Small intestine (tissue), 7 donors: ENCODE data around the gene ZYG11B. TPM values are rescaled to one million over a fixed set of nuclear protein-coding genes. Genes with fewer than 3 reads are reported as not detected.
"Not testable (repeated sequence)": the region's sequence is repeated elsewhere in the genome, so short reads cannot be mapped to it uniquely, and the experiment has no call there.

ENCODE experiments used
- DNase-seq, 2 donors: peaks; one replicate each; pipeline versions ENCODE4 v3.0.0 to v3.0.0-alpha.2; 2013
- FAIRE-seq: peaks from 2 replicates; lab custom pipeline; 2012; peaks lifted over from hg19 to GRCh38; lab: Jason Lieb, UNC
- H3K27ac ChIP-seq, 3 donors: one replicate each; pipeline ENCODE4 v1.5.1; 2013; ENCODE audit warnings: low read length in 2 of 3, mild to moderate bottlenecking in 2 of 3, control low read depth in 1 of 3, inconsistent platforms in 1 of 3, low read depth in 1 of 3, moderate library complexity in 1 of 3
- H3K27me3 ChIP-seq, 3 donors: one replicate each; pipeline ENCODE4 v1.6.1; 2013; ENCODE audit warnings: low read length in 3 of 3, inconsistent platforms in 1 of 3; ENCODE audit not compliant: control insufficient read depth in 3 of 3, insufficient read depth in 3 of 3
- H3K36me3 ChIP-seq, 3 donors: one replicate each; pipeline ENCODE4 v1.6.1; 2013; ENCODE audit warnings: low read length in 3 of 3, inconsistent platforms in 1 of 3, low read depth in 1 of 3, mild to moderate bottlenecking in 1 of 3, moderate library complexity in 1 of 3; ENCODE audit not compliant: control insufficient read depth in 3 of 3, insufficient read depth in 2 of 3
- H3K4me1 ChIP-seq, 3 donors: one replicate each; pipeline ENCODE4 v1.6.1; 2013; ENCODE audit warnings: low read length in 2 of 3, inconsistent platforms in 1 of 3, low read depth in 1 of 3, mild to moderate bottlenecking in 1 of 3, moderate library complexity in 1 of 3; ENCODE audit not compliant: control insufficient read depth in 3 of 3, insufficient read depth in 2 of 3
- H3K4me3 ChIP-seq, 3 donors: one replicate each; pipeline ENCODE4 v1.5.1; 2013; ENCODE audit warnings: low read length in 3 of 3, control low read depth in 1 of 3, inconsistent platforms in 1 of 3, low read depth in 1 of 3, mild to moderate bottlenecking in 1 of 3, moderate library complexity in 1 of 3
- H3K9me3 ChIP-seq, 2 donors: one replicate each; pipeline ENCODE4 v1.6.1; 2013; ENCODE audit warnings: low read depth in 1 of 2, low read length in 1 of 2; ENCODE audit not compliant: control insufficient read depth in 2 of 2, insufficient read depth in 1 of 2
- WGBS, 3 donors: extraction: QIAGEN DNeasy Blood & Tissue Kit; methylation state at CpG; one replicate each; pipeline ENCODE4 v1.1.7; 2013; 5-methylcytosine and 5-hydroxymethylcytosine counted together
- polyA plus RNA-seq, 4 donors: library from polyadenylated mRNA; stranded (reverse) in 3 of 4; unstranded in 1 of 4; fragments of 200-250 nt in 3 of 4; fragments of 120-200 nt in 1 of 4; gene quantifications; one replicate each; pipeline versions ENCODE4 v1.2.1 to v1.2.3, GENCODE V29; 2013
- donor health status: healthy with polysubstance abuse.
- donor health status: control.
- donor health status: control.
- donor health status: Bipolar disorder and iron deficiency.
- donor health status: healthy.

Gene ZYG11B
- polyA plus RNA-seq, 4 donors: 3.6 to 11.6 (median 5.6) TPM

GRCh38 chr1:52850951-52851350 lies 124.7 kb downstream of the ZYG11B start:
- no peak for FAIRE-seq
- WGBS, 3 donors: 84 to 94% (median 87%) methylated on average over 4 of the region's 4 CpGs

GRCh38 chr1:52852854-52853253 lies 126.6 kb downstream of the ZYG11B start:
- Histone ChIP-seq H3K27me3 (no peaks in the 10 kb centered on the region), H3K36me3 (no peaks in the 10 kb centered on the region), H3K27ac (no peak overlapping the region), H3K9me3 (no peaks in the 10 kb centered on the region), H3K4me3 (no peak overlapping the region), H3K4me1 (no peaks in the 10 kb centered on the region)
- no peak for DNase-seq
- 69 to 76% (median 76%) methylated on average over 2 of the region's 2 CpGs for WGBS, 3 donors
- FAIRE-seq: no peak

More at GRCh38 chr1:52850951-52851350, 124.7 kb downstream of the ZYG11B start:
- Histone ChIP-seq H3K9me3 (no peaks in the 10 kb centered on the region), H3K4me3 (no peak overlapping the region), H3K27ac (no peak overlapping the region), H3K36me3 (no peaks in the 10 kb centered on the region), H3K27me3 (no peaks in the 10 kb centered on the region), H3K4me1 (no peaks in the 10 kb centered on the region)
- no peak for DNase-seq

- WGBS, 3 donors: 92 to 96% (median 94%) methylated on average over 4 of the region's 4 CpGs
- FAIRE-seq: no peak
- no peaks in the 10 kb centered on the region for H3K9me3 ChIP-seq
Observed at GRCh38 chr1:52855584-52855983, 129.3 kb downstream of the ZYG11B start.

GRCh38 chr1:52856026-52856425 lies 129.8 kb downstream of the ZYG11B start:
- no peak overlapping the region for H3K4me3 ChIP-seq
- 91 to 97% (median 96%) methylated on average over 4 of the region's 4 CpGs for WGBS, 3 donors
- no peak for FAIRE-seq
- no peak for DNase-seq
- H3K4me1 ChIP-seq: no peaks in the 10 kb centered on the region
- no peaks in the 10 kb centered on the region for H3K27me3 ChIP-seq
- H3K27ac ChIP-seq: no peak overlapping the region
- H3K36me3 ChIP-seq: no peaks in the 10 kb centered on the region
- H3K9me3 ChIP-seq: no peaks in the 10 kb centered on the region

More at GRCh38 chr1:52855584-52855983, 129.3 kb downstream of the ZYG11B start:
- Histone ChIP-seq H3K4me3 (no peak overlapping the region), H3K4me1 (no peaks in the 10 kb centered on the region), H3K27me3 (no peaks in the 10 kb centered on the region), H3K36me3 (no peaks in the 10 kb centered on the region), H3K27ac (no peak overlapping the region)
- no peak for DNase-seq

GRCh38 chr1:52857443-52857842 lies 131.2 kb downstream of the ZYG11B start:
- H3K36me3 ChIP-seq: no peaks in the 10 kb centered on the region
- H3K27ac ChIP-seq: no peak overlapping the region
- DNase-seq: no peak
- no peak overlapping the region for H3K4me3 ChIP-seq
- no peaks in the 10 kb centered on the region for H3K9me3 ChIP-seq
- no peaks in the 10 kb centered on the region for H3K27me3 ChIP-seq
- FAIRE-seq: no peak
- H3K4me1 ChIP-seq: no peaks in the 10 kb centered on the region
- WGBS, 3 donors: 77 to 79% (median 78%) methylated on average over 4 of the region's 4 CpGs

GRCh38 chr1:52862666-52863458 lies 136.6 kb downstream of the ZYG11B start:
- Histone ChIP-seq H3K4me3 (no peak overlapping the region), H3K4me1 (peaks cover 0 to 7% (median 0%) of the 10 kb centered on the region in 3 donors), H3K27ac (no peak overlapping the region), H3K27me3 (no peaks in the 10 kb centered on the region), H3K36me3 (no peaks in the 10 kb centered on the region), H3K9me3 (no peaks in the 10 kb centered on the region)
- 55 to 67% (median 66%) methylated on average over 2 of the region's 2 CpGs for WGBS, 3 donors
- FAIRE-seq (no peak), DNase-seq (no peak)

GRCh38 chr1:52867087-52867863 lies 141.0 kb downstream of the ZYG11B start:
- Histone ChIP-seq H3K36me3 (no peaks in the 10 kb centered on the region), H3K4me3 (no peak overlapping the region), H3K27ac (peak overlapping the region in 1 of 3 donors; percentile 55), H3K4me1 (peaks cover 0 to 7% (median 0%) of the 10 kb centered on the region in 3 donors), H3K9me3 (no peaks in the 10 kb centered on the region), H3K27me3 (no peaks in the 10 kb centered on the region)
- peak; percentile 70 to 74 for DNase-seq
- 13 to 40% (median 24%) methylated on average over 2 of the region's 2 CpGs for WGBS, 3 donors
- no peak for FAIRE-seq

- FAIRE-seq, H3K4me1 ChIP-seq, H3K9me3 ChIP-seq, H3K36me3 ChIP-seq, DNase-seq, H3K27me3 ChIP-seq, H3K4me3 ChIP-seq, H3K27ac ChIP-seq: not testable (repeated sequence)
- WGBS, 3 donors: 94 to 99% (median 98%) methylated on average over 7 to 29 of the region's 29 CpGs
Observed at GRCh38 chr1:52869727-52870126, 143.5 kb downstream of the ZYG11B start.
